ENCODE measurements around the gene TNFRSF11A.

TNFRSF11A gene

GRCh38 chr18:62324917-62325805 is at the start of gene TNFRSF11A:
Gene TNFRSF11A, plus strand, starts transcription at chr18:62325310. Its CDS starts 43 bp downstream, at chr18:62325353.
- Histone ChIP-seq H3K36me3 (ENCODE audit: control insufficient read depth in 1 of 2, insufficient read depth in 2 of 2, low read length in 2 of 2) (no peaks in the 10 kb centered on the region), H3K9me3 (ENCODE audit: control insufficient read depth in 1 of 2, low read length in 2 of 2) (no peaks in the 10 kb centered on the region), H3K27me3 (ENCODE audit: control insufficient read depth in 1 of 2, insufficient read depth in 2 of 2, low read length in 2 of 2) (peaks cover 18 to 26% of the 10 kb centered on the region in 2 donors), H3K4me3 (ENCODE audit: low read depth in 1 of 2, low read length in 2 of 2) (peak within 1 kb of the TSS; percentile 81 to 92), H3K4me1 (ENCODE audit: control insufficient read depth in 1 of 2, insufficient read depth in 2 of 2, low read length in 2 of 2) (peaks cover 37 to 43% of the 10 kb centered on the region in 2 donors), H3K27ac (ENCODE audit: low read depth, low read length) (no peak within 1 kb of the TSS), H3K9ac (ENCODE audit: low read depth in 1 of 2, low read length in 2 of 2) (peak within 1 kb of the TSS; percentile 82 to 86)

GRCh38 chr18:62277045-62277444 is 48.1 kb upstream of the TNFRSF11A start:
- Histone ChIP-seq H3K36me3 (ENCODE audit: control insufficient read depth in 1 of 2, insufficient read depth in 2 of 2, low read length in 2 of 2) (peaks cover 9 to 17% of the 10 kb centered on the region in 2 donors), H3K9ac (ENCODE audit: low read depth in 1 of 2, low read length in 2 of 2) (no peak overlapping the region), H3K4me1 (ENCODE audit: control insufficient read depth in 1 of 2, insufficient read depth in 2 of 2, low read length in 2 of 2) (peaks cover 0 to 6% of the 10 kb centered on the region in 2 donors), H3K4me3 (ENCODE audit: low read depth in 1 of 2, low read length in 2 of 2) (no peak overlapping the region), H3K9me3 (ENCODE audit: control insufficient read depth in 1 of 2, low read length in 2 of 2) (no peaks in the 10 kb centered on the region), H3K27me3 (ENCODE audit: control insufficient read depth in 1 of 2, insufficient read depth in 2 of 2, low read length in 2 of 2) (no peaks in the 10 kb centered on the region), H3K27ac (ENCODE audit: low read depth, low read length) (no peak overlapping the region)

- no peaks in the 10 kb centered on the region for H3K9me3 ChIP-seq (ENCODE audit: control insufficient read depth in 1 of 2, low read length in 2 of 2)
- H3K4me1 ChIP-seq (ENCODE audit: control insufficient read depth in 1 of 2, insufficient read depth in 2 of 2, low read length in 2 of 2): peaks cover 0 to 6% of the 10 kb centered on the region in 2 donors
- H3K4me3 ChIP-seq (ENCODE audit: low read depth in 1 of 2, low read length in 2 of 2): no peak overlapping the region
- H3K36me3 ChIP-seq (ENCODE audit: control insufficient read depth in 1 of 2, insufficient read depth in 2 of 2, low read length in 2 of 2): peaks cover 13 to 28% of the 10 kb centered on the region in 2 donors
- H3K27me3 ChIP-seq (ENCODE audit: control insufficient read depth in 1 of 2, insufficient read depth in 2 of 2, low read length in 2 of 2): no peaks in the 10 kb centered on the region
- H3K27ac ChIP-seq (ENCODE audit: low read depth, low read length): no peak overlapping the region
- no peak overlapping the region for H3K9ac ChIP-seq (ENCODE audit: low read depth in 1 of 2, low read length in 2 of 2)
Observed at GRCh38 chr18:62279561-62279960, 45.5 kb upstream of the TNFRSF11A start.

- no peak overlapping the region for H3K27ac ChIP-seq (ENCODE audit: low read depth, low read length)
- no peaks in the 10 kb centered on the region for H3K27me3 ChIP-seq (ENCODE audit: control insufficient read depth in 1 of 2, insufficient read depth in 2 of 2, low read length in 2 of 2)
- no peak overlapping the region for H3K9ac ChIP-seq (ENCODE audit: low read depth in 1 of 2, low read length in 2 of 2)
- no peaks in the 10 kb centered on the region for H3K9me3 ChIP-seq (ENCODE audit: control insufficient read depth in 1 of 2, low read length in 2 of 2)
- H3K36me3 ChIP-seq (ENCODE audit: control insufficient read depth in 1 of 2, insufficient read depth in 2 of 2, low read length in 2 of 2): peaks cover 13 to 26% of the 10 kb centered on the region in 2 donors
- no peak overlapping the region for H3K4me3 ChIP-seq (ENCODE audit: low read depth in 1 of 2, low read length in 2 of 2)
- H3K4me1 ChIP-seq (ENCODE audit: control insufficient read depth in 1 of 2, insufficient read depth in 2 of 2, low read length in 2 of 2): peaks cover 0 to 6% of the 10 kb centered on the region in 2 donors
Observed at GRCh38 chr18:62280058-62280457, 45.1 kb upstream of the TNFRSF11A start.

- no peaks in the 10 kb centered on the region for H3K9me3 ChIP-seq (ENCODE audit: control insufficient read depth in 1 of 2, low read length in 2 of 2)
- H3K27ac ChIP-seq (ENCODE audit: low read depth, low read length): no peak overlapping the region
- peaks cover 0 to 6% of the 10 kb centered on the region in 2 donors for H3K4me1 ChIP-seq (ENCODE audit: control insufficient read depth in 1 of 2, insufficient read depth in 2 of 2, low read length in 2 of 2)
- peaks cover 15 to 26% of the 10 kb centered on the region in 2 donors for H3K36me3 ChIP-seq (ENCODE audit: control insufficient read depth in 1 of 2, insufficient read depth in 2 of 2, low read length in 2 of 2)
- no peak overlapping the region for H3K9ac ChIP-seq (ENCODE audit: low read depth in 1 of 2, low read length in 2 of 2)
- H3K4me3 ChIP-seq (ENCODE audit: low read depth in 1 of 2, low read length in 2 of 2): no peak overlapping the region
- H3K27me3 ChIP-seq (ENCODE audit: control insufficient read depth in 1 of 2, insufficient read depth in 2 of 2, low read length in 2 of 2): no peaks in the 10 kb centered on the region
Observed at GRCh38 chr18:62280786-62281185, 44.3 kb upstream of the TNFRSF11A start.

- H3K27ac ChIP-seq (ENCODE audit: low read depth, low read length): no peak overlapping the region
- H3K27me3 ChIP-seq (ENCODE audit: control insufficient read depth in 1 of 2, insufficient read depth in 2 of 2, low read length in 2 of 2): no peaks in the 10 kb centered on the region
- H3K9me3 ChIP-seq (ENCODE audit: control insufficient read depth in 1 of 2, low read length in 2 of 2): no peaks in the 10 kb centered on the region
- peaks cover 15 to 29% of the 10 kb centered on the region in 2 donors for H3K36me3 ChIP-seq (ENCODE audit: control insufficient read depth in 1 of 2, insufficient read depth in 2 of 2, low read length in 2 of 2)
- peaks cover 0 to 6% of the 10 kb centered on the region in 2 donors for H3K4me1 ChIP-seq (ENCODE audit: control insufficient read depth in 1 of 2, insufficient read depth in 2 of 2, low read length in 2 of 2)
- no peak overlapping the region for H3K9ac ChIP-seq (ENCODE audit: low read depth in 1 of 2, low read length in 2 of 2)
- no peak overlapping the region for H3K4me3 ChIP-seq (ENCODE audit: low read depth in 1 of 2, low read length in 2 of 2)
Observed at GRCh38 chr18:62281684-62282083, 43.4 kb upstream of the TNFRSF11A start.

GRCh38 chr18:62282188-62282629 is 42.9 kb upstream of the TNFRSF11A start:
- Histone ChIP-seq H3K9ac (ENCODE audit: low read depth in 1 of 2, low read length in 2 of 2) (no peak overlapping the region), H3K9me3 (ENCODE audit: control insufficient read depth in 1 of 2, low read length in 2 of 2) (no peaks in the 10 kb centered on the region), H3K27ac (ENCODE audit: low read depth, low read length) (no peak overlapping the region), H3K4me1 (ENCODE audit: control insufficient read depth in 1 of 2, insufficient read depth in 2 of 2, low read length in 2 of 2) (peaks cover under 1 to 9% of the 10 kb centered on the region in 2 donors), H3K4me3 (ENCODE audit: low read depth in 1 of 2, low read length in 2 of 2) (no peak overlapping the region), H3K36me3 (ENCODE audit: control insufficient read depth in 1 of 2, insufficient read depth in 2 of 2, low read length in 2 of 2) (peaks cover 15 to 29% of the 10 kb centered on the region in 2 donors), H3K27me3 (ENCODE audit: control insufficient read depth in 1 of 2, insufficient read depth in 2 of 2, low read length in 2 of 2) (no peaks in the 10 kb centered on the region)

GRCh38 chr18:62284637-62285036 is 40.5 kb upstream of the TNFRSF11A start:
- H3K9ac ChIP-seq (ENCODE audit: low read depth in 1 of 2, low read length in 2 of 2): no peak overlapping the region
- no peaks in the 10 kb centered on the region for H3K9me3 ChIP-seq (ENCODE audit: control insufficient read depth in 1 of 2, low read length in 2 of 2)
- no peak overlapping the region for H3K4me3 ChIP-seq (ENCODE audit: low read depth in 1 of 2, low read length in 2 of 2)
- H3K36me3 ChIP-seq (ENCODE audit: control insufficient read depth in 1 of 2, insufficient read depth in 2 of 2, low read length in 2 of 2): peaks cover 19 to 29% of the 10 kb centered on the region in 2 donors
- H3K27ac ChIP-seq (ENCODE audit: low read depth, low read length): no peak overlapping the region
- H3K27me3 ChIP-seq (ENCODE audit: control insufficient read depth in 1 of 2, insufficient read depth in 2 of 2, low read length in 2 of 2): no peaks in the 10 kb centered on the region
- peaks cover 5 to 32% of the 10 kb centered on the region in 2 donors for H3K4me1 ChIP-seq (ENCODE audit: control insufficient read depth in 1 of 2, insufficient read depth in 2 of 2, low read length in 2 of 2)

GRCh38 chr18:62285281-62285680 is 39.8 kb upstream of the TNFRSF11A start:
- Histone ChIP-seq H3K36me3 (ENCODE audit: control insufficient read depth in 1 of 2, insufficient read depth in 2 of 2, low read length in 2 of 2) (peaks cover 20 to 25% of the 10 kb centered on the region in 2 donors), H3K4me3 (ENCODE audit: low read depth in 1 of 2, low read length in 2 of 2) (no peak overlapping the region), H3K4me1 (ENCODE audit: control insufficient read depth in 1 of 2, insufficient read depth in 2 of 2, low read length in 2 of 2) (peaks cover 5 to 32% of the 10 kb centered on the region in 2 donors), H3K27ac (ENCODE audit: low read depth, low read length) (no peak overlapping the region), H3K27me3 (ENCODE audit: control insufficient read depth in 1 of 2, insufficient read depth in 2 of 2, low read length in 2 of 2) (no peaks in the 10 kb centered on the region), H3K9ac (ENCODE audit: low read depth in 1 of 2, low read length in 2 of 2) (no peak overlapping the region), H3K9me3 (ENCODE audit: control insufficient read depth in 1 of 2, low read length in 2 of 2) (no peaks in the 10 kb centered on the region)
